Limb (tissue), 2 donors: ENCODE data around the gene ZDHHC12.
A peak's percentile ranks its signal among the peaks of the same experiment; 100 is the strongest.

Source experiments
- DNase-seq, 2 donors: peaks; one replicate each; pipeline ENCODE4 v3.0.0-alpha.2; 2016; ENCODE audit errors: extremely low spot score in 2 of 2

Gene ZDHHC12

DNA sequence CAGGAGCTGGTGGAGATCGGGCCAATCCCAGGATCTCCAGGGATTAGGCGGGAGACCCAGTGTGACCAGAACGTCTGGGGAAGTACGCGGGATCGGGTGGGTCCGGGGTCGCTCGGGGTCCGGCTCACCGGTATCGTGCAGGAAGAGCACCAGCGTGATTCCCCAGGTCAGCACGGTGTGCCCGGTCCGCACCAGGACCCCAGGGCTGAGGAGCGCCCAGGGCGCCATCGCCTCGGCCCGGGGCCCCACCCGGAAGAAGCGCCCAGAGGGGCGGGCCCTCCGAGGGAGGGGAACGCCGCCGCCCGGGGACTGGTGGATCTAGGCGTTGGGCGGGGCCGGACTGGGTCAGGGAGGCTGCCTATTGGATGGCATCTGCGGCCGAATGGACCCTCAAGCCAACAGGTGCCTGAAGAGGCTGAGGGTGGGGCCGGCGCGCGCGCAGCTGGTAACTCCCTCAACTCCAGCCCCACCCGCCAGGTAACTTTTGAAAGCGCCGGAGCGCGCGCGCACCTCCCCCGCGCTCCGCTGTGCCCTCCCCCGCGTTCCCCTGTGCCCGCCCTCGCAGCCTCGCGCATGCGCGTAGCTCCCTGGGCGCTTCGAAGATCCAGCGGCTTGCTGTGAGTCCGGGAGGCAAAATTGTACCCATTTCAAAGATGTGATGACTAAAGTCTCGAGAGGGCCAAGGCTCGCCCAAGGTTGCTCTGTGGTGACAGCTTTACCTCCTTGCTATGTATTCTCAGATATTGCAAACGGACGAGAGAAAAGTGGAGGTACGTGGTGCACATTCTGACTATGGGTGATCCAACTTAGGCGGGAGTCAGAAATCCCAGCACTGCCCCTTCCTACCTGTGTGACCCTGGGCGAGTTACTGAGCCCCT, at the start of gene ZDHHC12:
ZDHHC12 (minus strand) TSS at position 262 of the 878 bp plus-strand sequence; CDS start at position 228, 34 bp downstream.
- peak; percentile 82 to 87 for DNase-seq

DNA sequence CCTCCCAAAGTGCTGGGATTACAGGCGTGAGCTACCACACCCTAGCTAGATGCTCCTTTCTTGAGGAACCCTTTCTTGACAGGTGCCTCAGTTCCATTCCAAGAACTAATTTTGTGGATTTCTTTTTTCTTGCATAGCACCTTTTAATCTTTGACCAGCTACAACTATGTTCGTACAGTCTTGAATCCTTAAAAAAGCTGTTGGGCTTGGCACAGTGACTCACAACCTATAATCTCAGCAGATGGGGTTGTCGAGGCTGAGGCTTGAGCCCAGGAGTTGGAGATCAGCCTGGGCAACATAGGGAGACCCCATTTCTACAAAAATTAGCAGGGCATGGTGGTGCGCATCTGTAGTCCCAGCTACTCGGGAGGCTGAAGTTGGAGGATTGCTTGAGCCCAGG, 49.1 kb upstream of the ZDHHC12 start:
- no peak for DNase-seq

GRCh38 chr9:128771745-128772519, 48.0 kb upstream of the ZDHHC12 start, which contains the start of gene ZER1:
ZER1 (minus strand) TSS chr9:128771927; CDS start chr9:128755565, 16,362 bp downstream.
- DNase-seq, result peak; percentile 86 to 96

DNA sequence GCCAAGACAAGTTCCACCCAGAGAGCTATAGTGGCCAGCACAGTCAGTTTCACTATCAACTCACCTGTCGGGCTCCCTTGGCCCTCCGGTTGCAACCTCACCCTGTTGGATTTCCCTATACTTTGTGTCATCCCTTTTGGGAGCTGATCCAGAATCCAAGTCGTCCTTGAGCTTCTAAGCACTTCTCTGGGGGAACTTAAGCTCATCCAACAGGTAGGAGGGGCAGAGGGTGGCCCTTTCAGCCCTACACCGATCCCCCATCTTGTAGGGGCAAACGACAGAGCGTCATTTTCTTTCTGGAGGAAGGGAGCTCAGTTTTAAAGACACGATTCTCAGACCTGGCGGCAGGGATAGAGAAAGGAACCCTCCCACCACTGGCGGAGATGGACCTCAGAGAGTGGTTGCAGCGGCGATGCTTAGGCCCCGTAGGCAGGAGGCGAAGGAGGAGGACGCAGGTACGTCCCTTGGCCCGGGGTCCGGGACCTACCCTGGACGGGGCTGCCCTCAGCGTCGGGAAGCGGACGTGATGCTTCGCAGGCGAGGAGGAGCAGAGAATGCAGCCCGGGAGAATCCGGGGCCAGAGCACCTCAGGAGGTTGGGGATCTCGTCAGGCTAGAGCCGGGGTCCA, 47.3 kb upstream of the ZDHHC12 start:
- no peak for DNase-seq

DNA sequence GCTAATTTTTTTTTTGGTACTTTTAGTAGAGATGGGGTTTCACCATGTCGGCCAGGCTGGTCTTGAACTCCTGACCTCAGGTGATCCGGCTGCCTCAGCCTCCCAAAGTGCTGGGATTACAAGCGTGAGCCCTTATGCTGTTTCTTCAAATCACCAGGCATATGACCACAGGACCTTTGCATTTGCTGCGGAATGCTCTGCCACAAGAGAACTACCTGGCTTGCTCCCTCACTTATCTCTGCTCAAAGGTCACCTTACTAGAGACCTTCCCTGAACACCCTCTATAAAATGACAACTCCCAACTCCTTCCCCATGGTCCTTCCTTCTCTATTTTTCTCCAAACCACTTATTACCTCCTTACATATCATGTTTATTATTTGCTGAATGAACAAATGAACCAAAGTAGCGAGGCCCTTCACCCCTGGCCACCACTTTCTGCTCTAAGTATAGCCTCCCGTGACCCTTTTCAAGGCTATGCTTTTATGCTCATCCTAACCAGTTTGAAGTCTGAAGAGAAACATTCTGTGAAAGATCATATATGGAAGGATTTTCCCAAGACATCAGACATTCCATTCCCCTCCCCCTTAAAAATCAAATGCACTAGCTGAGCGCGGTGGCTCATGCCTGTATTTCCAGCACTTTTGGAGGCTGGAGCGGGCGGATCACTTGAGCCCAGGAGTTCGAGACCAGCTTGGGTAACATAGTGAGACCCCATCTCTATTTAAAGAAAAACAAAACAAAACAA, 46.5 kb upstream of the ZDHHC12 start:
- DNase-seq, result no peak

- no peak for DNase-seq
Measured at GRCh38 chr9:128768606-128769005, 44.7 kb upstream of the ZDHHC12 start.

GRCh38 chr9:128765499-128765898, 41.6 kb upstream of the ZDHHC12 start:
- no peak for DNase-seq

GRCh38 chr9:128764361-128764760, 40.4 kb upstream of the ZDHHC12 start:
- DNase-seq, result no peak

DNA sequence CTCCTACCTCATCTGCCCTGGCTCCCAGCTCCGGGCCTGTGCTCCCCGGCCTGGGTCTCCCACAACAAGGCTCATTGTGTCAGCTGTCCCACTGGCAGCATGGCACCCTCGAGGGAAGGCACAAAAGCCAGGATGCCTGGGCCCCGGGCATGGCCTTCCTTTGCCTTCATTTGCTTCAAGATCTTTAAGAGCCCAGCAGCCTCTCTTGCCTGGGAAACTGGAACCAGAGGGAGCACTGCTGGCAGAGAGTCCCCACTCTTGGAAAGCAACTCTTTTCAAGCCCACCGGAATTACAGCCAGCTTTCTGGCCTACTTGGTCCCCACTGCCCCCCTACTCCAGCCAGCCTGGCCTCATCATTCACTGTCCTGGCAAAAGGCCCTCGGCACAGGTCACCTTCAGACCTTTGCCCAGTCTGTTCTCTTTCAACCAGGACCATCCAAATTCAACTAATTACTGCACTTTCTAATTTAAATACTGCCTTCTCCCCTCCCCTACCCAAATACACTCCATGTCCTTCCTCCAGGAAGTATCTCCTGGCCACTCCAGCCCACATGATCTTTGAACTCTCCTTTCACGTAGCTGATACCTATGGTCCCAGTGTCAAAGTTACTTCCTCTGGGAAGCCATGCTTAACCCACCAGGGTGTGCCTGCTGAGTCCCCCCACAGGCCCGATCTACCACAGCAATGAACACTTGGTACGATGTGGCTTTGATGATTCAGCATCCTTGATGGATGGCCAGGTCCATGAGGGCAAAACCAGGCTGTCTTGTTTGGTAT, 38.9 kb upstream of the ZDHHC12 start:
- DNase-seq, result no peak

DNA sequence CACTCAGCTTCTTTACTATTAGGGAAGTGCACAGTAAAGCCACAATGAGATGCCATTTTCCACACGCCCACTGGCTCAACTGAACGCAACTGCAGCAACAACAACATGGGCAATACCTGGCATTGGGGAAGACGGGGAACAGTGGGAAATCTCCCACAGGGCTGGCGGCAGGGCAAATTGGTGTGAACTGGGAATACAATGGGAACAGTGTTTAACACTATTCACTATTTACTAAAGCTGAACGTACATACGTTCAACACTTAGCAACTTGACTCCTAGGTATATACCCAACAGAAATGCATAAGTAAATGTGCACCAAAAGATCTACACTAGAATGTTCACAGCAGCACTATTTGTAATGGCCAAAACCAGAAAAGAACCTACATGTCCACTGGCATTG, 33.7 kb upstream of the ZDHHC12 start:
- DNase-seq, result no peak

DNA sequence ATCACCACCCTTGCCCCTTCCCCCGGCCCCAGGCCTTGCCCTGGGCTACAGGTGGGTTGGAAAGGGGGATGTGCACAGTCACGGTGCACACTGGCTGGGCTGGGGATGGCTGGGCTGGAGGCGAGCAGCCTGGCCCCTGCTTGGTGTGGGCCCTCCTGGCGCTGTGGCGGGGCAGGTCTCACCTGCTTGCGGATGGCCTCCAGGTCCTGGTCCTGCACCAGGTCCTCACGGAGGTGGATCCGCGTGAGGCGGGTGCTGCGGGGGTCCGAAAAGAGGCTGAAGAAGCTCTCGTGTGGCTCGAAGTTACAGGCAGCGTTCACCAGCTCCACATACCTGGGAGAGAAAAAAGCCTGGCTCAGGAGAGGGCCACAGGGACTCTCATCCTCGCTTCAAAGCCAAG, 29.7 kb upstream of the ZDHHC12 start:
- no peak for DNase-seq

DNA sequence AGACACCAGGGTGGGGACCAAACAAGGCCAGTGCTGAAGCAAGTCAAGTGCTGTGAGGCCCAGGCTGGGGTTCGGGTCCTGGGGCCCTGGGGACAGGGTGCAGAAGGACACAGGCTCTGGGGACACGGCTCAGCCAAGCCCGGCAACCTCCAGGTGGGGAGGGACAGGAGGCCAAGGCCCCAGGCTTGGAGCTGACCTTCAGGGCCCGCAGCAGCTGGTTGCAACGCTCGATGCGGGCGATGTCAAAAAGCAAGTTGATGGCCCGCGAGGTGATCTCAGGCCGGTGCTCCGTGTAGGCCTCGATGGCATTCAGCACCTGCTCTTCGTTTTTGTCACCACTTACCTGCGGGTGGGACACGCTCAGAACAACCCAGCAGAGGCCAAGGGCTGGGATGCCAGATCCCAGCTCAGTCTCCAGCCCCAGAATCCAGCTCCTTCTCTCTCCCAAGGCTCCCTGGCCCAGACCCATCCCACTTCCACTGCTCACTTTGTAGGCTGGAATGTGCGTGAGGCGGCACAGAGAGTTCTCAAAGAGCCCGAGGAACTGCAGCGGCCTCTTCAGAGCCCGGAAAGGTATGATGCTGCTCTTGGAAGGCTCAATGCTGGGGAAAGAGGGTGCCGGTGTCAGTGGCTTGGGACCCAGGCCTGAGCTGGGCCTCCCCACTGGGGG, 27.1 kb upstream of the ZDHHC12 start:
- DNase-seq, result no peak

DNA sequence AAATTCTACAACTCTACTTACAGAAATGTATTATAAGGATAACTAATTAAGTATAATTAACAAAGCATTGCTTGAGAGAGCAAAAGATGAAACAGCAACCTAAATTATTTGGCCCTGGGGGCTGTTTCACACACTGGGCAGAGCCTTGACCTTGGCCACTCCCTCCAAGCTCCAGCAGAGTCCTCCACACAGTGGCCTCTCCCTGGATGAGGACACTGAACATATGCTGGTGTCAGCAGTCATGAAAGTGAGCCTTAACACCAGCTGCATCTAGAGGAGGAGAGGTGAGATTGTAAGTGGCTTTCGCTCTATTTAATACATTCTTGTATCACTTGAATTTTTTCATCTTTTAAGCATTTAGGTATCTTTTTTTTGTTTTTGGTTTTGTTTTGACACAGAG, 23.3 kb upstream of the ZDHHC12 start:
- no peak for DNase-seq

GRCh38 chr9:128743421-128743820, 19.5 kb upstream of the ZDHHC12 start:
- no peak for DNase-seq

DNA sequence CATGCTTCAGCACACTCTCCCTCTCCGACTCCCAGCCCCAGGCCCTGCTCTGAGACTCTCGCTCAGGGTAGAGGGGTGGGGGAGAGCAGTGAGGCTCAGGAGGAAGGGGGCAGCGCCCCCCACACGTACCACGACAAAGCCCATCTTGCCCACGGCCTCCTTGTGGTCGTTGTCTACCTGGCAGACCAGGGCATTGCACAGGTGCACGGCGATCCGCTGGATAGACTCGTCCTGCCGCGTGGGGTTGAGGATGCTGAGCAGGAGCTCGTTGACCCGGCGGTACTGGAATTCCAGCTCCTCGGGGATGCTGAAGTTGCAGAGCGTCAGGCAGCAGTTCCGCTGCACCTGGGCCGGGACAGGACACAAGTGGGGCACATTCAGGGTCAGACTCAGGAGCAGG, 18.5 kb upstream of the ZDHHC12 start:
- no peak for DNase-seq

- DNase-seq, result peak in 1 of 2 donors; percentile 51
Measured at GRCh38 chr9:128735373-128735772, 11.4 kb upstream of the ZDHHC12 start.

- DNase-seq, result peak; percentile 62 to 76
Measured at GRCh38 chr9:128733256-128733655, 9.3 kb upstream of the ZDHHC12 start.

GRCh38 chr9:128732576-128732975, 8.6 kb upstream of the ZDHHC12 start:
- DNase-seq, result no peak

GRCh38 chr9:128731691-128732090, 7.8 kb upstream of the ZDHHC12 start:
- no peak for DNase-seq

DNA sequence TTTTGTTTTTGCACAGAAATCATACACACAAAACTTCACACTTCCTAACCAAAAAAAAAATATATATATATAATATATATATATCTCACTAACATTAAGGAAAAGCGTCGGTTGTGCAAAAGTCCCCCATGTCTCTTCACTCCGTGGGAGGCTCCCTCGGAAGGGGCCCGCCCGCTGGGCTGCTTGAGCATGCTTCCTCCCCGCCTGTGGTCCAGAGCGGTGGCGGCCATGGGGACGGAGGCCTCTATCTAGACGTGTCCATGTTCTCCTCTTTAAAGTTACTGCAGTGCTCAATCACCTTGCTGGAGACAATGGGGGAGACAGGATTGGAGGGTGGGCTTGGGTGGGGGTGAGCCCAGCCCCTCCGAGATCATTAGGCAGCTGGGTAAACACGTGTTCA, 7.2 kb upstream of the ZDHHC12 start:
- DNase-seq, result no peak
